Measurements from ENCODE around the gene ATP6V0C.
"Not testable (repeated sequence)": the region's sequence is repeated elsewhere in the genome, so short reads cannot be mapped to it uniquely, and the experiment has no call there.

The ATP6V0C gene

GRCh38 chr16:2474877-2475412 is 38.8 kb upstream of the ATP6V0C start, which contains the start of gene TBC1D24:
Gene TBC1D24 (plus strand): TSS chr16:2475127. CDS start chr16:2496149, 21,022 bp downstream.
- no peak for FAIRE-seq
- peak; percentile 63 for DNase-seq (ENCODE audit: low spot score)

DNA sequence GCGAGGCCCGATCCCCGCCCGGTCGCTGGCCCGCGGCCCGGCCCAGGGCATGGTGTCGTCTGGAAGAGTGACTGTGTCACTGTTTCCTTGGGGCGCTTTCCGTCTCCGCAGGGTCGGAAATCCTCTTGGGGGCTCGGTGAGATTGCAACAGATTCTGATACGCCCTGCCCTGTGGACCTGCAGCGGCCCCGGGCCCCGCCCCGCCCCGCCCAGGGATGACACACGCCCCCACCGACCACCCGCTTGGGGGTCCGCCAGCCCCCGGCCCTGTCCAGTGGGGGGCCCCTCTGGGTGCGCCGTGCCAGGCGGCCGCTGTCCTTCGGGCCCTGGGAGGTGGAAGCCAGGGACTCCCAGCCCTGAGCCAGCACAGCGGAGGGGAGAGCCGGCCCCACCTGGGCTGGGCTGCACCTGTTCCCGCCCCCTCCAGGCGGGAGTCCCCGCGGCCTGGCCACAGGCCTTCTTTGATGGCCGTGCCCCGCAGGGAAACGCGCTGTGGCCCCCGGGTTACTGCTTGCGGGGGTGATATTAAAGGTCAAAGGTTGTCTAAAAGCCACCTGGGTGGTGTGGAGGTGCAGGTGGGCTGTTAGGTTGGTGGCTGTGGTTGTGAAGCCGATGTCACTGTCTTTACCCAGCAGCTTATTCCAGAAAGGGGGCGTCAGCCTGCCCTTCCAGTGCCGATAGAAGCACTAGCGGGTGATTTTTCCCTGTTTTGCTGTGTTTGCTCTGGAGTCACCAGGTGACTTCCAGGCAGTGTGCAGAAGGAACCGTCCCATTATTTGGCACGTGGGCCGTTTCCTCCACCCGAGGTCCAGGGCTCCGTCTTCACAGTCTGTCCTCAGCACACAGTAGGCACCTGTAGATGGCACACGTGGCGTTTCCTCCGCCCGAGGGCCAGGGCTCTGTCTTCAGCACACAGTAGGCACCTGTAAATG is 38.1 kb upstream of the ATP6V0C start:
- DNase-seq (ENCODE audit: low spot score) (no peak), FAIRE-seq (no peak)

- DNase-seq (ENCODE audit: low spot score) (no peak), FAIRE-seq (no peak)
Measured at GRCh38 chr16:2476345-2476720, 37.4 kb upstream of the ATP6V0C start.

DNA sequence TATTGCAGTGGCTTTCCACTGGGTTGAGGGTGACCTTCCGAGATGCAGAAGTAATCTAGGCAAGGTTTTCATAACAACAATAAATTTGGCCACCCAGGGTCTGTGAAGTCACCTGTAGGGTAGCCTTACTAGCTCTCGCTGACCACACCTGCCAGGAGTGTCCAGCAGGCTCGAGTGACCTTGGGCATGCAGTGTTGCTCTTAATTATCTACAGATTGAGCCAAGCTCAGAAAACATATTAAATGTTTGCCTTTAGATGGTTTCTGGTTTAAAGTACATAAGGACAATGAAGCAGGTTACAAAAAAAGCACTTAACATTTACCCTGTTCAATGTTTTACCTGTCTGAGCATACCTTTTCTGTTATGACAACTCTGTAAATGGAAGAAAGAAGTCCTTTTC is 37.0 kb upstream of the ATP6V0C start:
- FAIRE-seq (no peak), DNase-seq (ENCODE audit: low spot score) (no peak)

- FAIRE-seq, result no peak
- DNase-seq (ENCODE audit: low spot score), result no peak
Measured at GRCh38 chr16:2477327-2477726, 36.4 kb upstream of the ATP6V0C start.

DNA sequence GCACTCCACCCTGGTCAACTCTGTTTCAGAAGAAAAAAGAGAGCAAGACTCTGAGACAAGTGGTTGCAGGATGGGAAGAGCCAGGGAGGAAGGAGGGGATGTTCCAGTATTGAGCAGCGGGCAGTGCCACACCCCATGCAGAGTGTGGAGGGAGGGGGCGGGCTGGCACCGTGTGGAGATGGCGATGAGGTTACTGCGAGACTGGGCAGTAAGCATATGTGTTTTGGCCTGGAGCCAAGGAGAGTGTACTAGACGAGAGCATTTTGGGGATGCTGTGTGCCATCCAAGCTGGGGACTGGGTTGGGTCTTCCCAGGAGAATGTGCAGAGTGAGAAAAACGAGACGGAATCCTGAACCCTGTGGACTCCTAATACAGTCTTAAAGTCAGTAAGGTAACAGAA is 35.5 kb upstream of the ATP6V0C start:
- DNase-seq (ENCODE audit: low spot score) (no peak), FAIRE-seq (no peak)

GRCh38 chr16:2479996-2480395 is 33.8 kb upstream of the ATP6V0C start:
- not testable (repeated sequence) for FAIRE-seq; DNase-seq (ENCODE audit: low spot score)

GRCh38 chr16:2480948-2481347 is 32.8 kb upstream of the ATP6V0C start:
- DNase-seq (ENCODE audit: low spot score) (no peak), FAIRE-seq (no peak)

- DNase-seq (ENCODE audit: low spot score) (no peak), FAIRE-seq (no peak)
Measured at GRCh38 chr16:2481676-2482075, 32.1 kb upstream of the ATP6V0C start.

DNA sequence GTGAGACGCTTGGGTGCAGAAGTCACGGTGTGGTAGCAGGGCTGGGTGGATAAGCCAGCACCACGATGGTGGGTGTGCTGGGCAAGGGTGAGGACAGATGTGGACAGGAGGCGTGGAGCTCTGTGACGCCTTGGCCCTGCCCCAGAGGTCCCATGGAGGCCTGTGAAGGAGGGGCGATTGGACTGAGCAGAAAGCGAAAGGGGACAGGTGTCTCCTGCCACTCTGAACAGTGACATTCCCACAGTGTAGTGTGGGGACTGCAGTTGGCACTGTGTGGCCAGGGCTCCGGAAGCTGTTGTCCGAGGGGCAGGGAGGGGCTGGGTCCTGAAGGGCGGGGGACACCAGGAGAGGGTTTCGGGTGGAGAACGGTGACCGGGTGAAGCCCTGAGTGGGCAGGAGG is 31.5 kb upstream of the ATP6V0C start:
- no peak for DNase-seq (ENCODE audit: low spot score)
- no peak for FAIRE-seq

DNA sequence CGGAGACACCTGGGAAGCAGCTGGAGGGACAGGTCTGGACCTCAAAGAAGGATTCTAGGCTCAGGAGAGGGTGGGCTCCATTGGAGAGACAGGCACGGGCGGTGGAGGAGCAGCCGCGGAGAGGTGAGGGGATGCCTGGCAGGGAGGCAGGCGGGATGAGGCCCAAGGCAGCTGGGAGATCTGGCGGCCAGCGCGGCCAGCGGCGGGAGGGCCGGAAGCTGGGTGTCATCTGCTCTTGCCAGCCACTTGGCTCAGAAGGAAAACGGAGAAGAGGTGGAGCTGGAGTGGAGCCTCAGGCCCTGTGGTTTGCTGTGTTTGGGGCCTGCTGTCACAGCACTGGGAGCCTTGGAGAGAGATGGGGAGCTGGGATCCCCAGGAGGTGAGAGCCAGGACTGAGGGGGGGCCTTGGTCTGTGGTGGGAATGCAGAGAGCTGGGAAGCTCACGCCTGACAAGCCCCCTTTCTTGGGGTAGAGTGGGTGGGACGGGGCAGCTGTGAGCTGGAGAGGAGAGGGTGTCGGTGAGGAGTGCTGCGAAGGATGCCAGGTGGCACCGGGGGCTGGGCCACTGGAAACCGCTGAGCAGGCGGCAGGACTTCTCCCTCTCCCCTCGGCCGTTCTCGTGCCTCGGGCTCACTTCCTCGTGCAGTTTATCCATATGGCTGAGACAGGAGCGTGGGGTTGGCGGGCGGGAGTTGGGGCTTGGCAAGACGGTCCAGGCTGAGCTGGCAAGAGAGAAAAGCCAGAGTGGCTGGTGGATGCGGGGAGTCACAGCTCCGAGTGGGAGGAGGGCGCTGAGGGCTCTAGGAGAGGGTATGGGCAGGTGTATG is 30.8 kb upstream of the ATP6V0C start:
- FAIRE-seq, result no peak
- DNase-seq (ENCODE audit: low spot score), result no peak

DNA sequence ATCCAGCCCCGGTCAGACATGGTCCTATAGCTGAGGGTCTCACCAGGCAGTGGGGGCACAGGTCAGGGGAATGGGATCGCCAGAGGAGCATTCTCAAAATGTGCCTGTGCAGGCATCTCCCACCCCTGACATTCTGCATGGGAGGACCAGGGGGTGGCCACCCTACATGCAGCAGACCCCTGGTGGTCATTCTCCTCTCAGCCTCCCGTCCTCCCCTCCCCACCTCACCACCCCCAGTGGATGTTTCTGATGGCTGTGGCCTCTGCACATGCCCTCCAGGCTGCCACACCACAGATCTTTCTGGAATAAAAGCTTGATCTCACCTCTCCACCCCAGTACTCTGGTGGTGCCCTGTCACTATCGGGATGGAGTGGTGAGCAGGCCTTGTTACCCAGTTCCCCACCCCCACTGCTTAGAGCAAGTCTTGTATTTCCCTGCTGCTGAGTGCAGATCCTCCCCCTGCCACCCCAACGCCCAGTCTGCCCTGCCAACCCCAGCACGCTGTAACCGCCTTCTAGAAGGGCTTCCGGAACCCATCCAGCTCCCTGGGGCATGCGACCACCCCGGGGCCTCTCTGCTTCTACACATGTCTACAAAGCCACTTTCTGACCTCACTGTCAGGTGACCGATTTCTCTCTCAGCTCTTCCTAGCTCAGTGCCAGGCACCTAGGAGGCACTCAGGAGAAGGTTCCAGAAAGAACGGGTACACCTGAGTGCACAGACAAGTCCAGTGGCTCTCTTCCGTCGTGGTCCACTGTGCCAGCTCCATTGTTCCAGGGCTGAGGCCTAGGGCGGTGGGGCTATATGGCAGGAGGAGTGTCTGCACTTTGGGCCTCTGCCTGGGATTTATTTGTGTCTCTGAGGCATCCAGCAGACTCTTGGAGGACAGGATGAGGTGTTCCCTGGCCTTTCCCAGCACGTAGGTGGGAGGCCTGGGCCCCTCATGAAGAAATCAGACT is 29.5 kb upstream of the ATP6V0C start:
- DNase-seq (ENCODE audit: low spot score) (no peak), FAIRE-seq (no peak)

DNA sequence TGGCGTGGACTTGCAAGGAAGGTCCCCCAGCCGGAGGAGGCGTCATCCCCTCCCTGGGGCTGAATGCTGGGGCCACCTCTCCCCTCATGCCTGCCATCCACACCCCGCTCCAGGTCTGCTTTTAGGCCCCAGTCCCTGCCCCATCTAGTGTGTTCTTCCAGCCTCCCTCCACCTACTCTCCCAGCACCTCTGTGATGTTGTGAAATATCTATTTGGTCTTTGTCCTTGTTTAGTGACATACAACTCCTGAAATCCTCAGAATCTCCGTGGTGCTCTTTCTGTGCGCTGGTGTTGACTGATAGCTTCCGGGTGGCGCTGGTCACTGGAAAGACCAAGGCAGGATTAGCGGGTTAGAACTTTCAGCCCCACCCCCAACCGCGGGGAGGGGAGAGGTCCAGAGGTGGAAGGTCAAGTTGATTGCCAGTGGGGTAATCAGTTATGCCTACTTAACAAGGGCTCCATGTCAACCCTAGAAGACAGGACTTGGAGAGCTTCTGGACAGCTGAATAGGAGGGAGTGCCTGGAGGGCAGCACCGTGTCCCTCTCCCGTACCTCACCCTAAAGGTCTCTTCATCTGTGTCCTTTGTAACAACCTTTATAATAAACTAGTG is 28.7 kb upstream of the ATP6V0C start:
- DNase-seq (ENCODE audit: low spot score) (no peak), FAIRE-seq (no peak)

DNA sequence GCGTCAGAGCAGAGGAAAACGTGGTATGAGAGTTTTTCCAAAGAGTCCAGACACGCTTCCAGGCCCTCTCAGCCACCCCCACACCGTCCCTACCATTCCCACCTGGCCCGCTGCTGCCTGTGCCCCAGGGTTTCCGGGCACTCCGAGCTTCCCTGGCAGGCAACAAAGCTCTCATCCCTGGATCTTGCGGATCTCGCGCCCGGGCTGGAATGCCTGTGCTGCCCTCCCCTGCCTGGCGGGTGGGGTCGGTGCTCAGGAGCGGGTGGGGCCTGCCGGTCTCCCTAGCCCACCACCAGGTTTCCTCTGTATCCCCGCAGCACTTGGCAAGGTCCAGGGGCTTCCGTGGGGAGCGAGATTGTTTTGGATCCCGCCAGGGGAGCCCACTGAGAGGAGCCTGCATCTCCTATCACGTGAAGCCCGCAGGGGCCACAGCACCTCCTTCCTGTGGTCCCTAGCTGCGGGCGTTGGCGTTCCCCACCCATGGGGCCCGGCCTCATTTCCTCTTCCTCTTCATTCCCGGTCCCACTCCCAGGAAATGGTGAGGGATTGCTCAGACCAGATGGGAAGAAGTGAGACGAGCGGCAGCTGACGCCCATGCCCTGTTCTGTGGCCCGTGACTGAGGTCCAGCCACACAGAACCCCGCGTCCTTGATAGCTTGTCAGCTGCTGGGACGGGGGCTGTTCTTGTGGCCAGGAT is 27.8 kb upstream of the ATP6V0C start:
- DNase-seq (ENCODE audit: low spot score) (no peak), FAIRE-seq (no peak)

DNA sequence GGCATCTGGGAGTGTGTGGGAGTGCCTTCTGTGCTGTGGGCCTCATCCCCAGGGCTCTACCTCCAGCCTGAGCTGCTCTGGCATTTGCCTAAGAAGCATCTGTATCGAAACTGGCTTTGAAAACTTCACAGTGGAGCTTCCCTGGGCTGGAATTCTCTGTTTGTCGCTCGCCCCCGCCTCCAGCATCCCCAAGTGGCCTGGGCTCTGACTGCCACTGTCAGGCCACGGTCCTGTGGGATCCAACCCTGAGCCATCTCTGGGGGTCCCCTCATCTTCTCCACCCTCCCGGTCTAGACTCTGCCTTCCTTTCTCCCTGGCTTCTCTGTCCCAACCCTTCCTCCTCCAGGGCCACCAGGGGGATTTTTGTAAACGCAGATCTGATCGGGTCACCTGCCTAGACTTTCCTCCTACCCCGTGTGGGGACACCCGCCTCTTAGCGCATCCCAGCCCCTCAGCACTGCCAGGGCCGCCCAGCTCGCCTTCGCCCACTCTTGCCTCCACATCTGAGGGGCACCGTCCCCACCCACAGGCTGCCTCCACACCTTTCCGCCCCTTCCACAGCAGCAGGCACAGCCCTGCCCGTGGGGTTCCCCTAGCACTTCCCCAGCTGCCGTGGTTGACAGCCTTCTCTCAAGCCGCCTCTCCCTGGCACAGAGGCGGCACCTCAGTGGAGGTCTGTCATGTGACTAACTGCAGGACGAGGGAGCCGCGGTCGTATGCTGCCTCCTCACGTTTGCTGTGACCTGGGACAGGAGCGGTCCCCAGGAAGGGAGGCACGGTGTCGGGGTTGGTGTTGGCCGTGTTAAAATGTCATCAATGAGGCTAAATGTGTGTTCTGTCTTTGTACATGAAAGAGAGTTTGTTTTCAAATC is 26.9 kb upstream of the ATP6V0C start:
- DNase-seq (ENCODE audit: low spot score), result no peak
- FAIRE-seq, result no peak

DNA sequence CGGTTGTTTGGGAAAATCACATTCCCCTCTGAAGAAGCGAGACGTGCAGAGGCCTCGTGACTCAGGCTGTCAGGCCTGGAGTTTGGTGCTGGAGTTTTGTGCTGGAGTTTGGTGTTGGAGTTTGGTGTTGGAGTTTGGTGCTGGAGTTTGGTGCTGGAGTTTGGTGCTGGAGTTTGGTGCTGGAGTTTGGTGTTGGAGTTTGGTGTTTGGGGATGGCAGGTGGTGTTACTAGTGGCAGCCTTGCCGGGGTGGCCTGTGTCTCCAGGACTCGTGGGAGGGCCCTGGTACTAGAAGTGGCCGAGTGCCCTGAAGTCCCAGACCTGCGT is 26.3 kb upstream of the ATP6V0C start:
- no peak for FAIRE-seq

DNA sequence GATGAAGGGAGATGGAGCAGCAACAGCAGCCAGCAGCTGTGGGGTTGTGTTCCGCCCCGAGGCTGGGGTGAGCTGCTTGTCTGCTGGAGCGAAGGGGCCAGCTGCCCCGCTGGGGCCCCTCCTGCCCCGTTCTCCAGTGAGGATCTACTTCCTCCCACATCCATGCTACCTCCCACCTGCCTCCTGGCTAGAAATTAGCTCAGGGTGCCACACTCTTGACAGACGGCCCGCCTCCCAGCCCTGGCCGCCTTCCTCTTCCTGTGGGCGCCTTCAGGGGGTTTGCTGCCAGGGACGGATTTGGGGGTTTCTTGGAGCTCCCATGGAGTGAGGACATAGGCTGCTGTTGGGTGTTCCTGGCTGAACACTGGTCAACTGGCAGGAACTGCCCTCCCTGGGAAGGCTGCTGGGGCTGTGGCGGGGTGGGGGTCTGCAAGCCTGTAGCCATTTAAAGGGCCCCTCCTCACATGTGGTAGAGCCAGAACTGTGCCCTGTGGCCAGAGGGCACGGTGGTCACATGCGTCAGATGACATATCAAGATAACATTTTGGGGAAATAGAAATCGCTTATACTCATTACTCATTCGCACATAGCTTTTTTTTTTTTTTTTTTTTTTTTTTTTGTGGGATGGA is 25.7 kb upstream of the ATP6V0C start:
- DNase-seq (ENCODE audit: low spot score) (no peak), FAIRE-seq (no peak)

More for the DNA sequence above, 26.3 kb upstream of the ATP6V0C start:
- no peak for DNase-seq (ENCODE audit: low spot score)

DNA sequence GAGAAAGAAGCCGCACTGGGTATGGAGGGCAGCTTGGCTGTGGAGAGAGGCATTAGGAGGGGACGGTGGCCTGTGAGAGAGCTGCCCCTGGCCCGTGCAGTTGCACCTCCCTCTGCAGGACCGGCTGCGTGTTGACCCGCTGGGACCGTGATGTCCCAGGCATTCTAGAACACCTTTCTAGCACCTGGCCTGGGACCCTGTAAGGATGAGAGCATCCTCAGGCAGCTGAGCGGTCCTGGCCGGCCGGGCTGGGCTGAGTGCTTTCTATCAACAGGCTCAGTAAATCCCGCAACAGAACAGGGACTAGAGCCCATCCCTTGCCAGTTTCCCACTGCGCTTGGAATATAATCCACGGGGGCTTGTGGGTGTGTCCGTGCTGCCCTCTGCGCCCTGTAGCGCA is 24.2 kb upstream of the ATP6V0C start:
- DNase-seq (ENCODE audit: low spot score) (no peak), FAIRE-seq (no peak)

Measured in RCC 7860 (cell line).